ENCODE data around the gene DAAM1.

- no peak for TF ChIP-seq CTCF (IDR thresholded peaks at IDR 0.05)
- TF ChIP-seq POLR2A (IDR thresholded peaks at IDR 0.05) = no peak
Observed at GRCh38 chr14:59195912-59196311, 7.4 kb downstream of the DAAM1 start.
